GM13977 (cell line): ENCODE measurements around the gene SLC2A14.
"Not testable (repeated sequence)": the region's sequence is repeated elsewhere in the genome, so short reads cannot be mapped to it uniquely, and the experiment has no call there.

ENCODE experiments used
- DNase-seq: peaks from one replicate; pipeline ENCODE4 v3.0.0; 2012; ENCODE audit warnings: low spot score
- CTCF ChIP-seq: IDR thresholded peaks from 2 replicates; pipeline ENCODE4 v1.5.1; 2012; ENCODE audit warnings: mild to moderate bottlenecking, control low read depth; ENCODE audit not compliant: insufficient read depth; ENCODE audit errors: extremely low read depth, missing control alignments
- in situ Hi-C: fragments of 300-500 bp; cut with MboI; formaldehyde crosslinking; loops from one replicate; pipeline ENCODE4 v1.12.0; 2022; ENCODE audit warnings: low sequenced_read_pairs, low pct_unique_long_range_greater_than_20kb, mixed read lengths, inconsistent platforms; ENCODE audit not compliant: unreplicated experiment

SLC2A14 gene

DNA sequence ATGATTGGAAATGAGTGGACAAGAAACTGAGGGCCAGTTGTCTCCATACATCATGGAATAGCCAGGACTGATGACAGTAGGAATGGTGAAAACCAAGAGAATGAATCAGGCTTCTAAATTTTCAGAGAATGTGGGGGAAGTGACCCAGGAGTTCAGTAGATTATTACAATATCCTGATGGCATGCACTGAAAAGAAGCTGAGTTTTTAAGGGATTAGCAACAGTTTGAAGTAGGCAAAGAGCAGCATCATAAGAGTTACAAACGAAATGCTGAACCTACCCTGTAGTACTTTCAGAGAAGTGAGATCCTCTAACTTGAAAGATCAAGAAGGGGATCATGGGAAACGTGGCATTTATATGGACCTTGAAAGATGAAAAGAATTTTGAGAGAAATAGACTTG, 13.2 kb downstream of the SLC2A14 start:
- in situ Hi-C loops, result loop anchor here (10.0 kb wide), 1 partner anchor 135 kb away; no protein-coding TSS in a partner anchor
- DNase-seq, result no peak
- TF ChIP-seq CTCF, result no peak

- no peak for TF ChIP-seq CTCF
- in situ Hi-C loops, result loop anchor here (10.0 kb wide), 1 partner anchor 137 kb away; no protein-coding TSS in a partner anchor
- DNase-seq, result no peak
Measured at GRCh38 chr12:7857971-7858370, 14.7 kb downstream of the SLC2A14 start.

DNA sequence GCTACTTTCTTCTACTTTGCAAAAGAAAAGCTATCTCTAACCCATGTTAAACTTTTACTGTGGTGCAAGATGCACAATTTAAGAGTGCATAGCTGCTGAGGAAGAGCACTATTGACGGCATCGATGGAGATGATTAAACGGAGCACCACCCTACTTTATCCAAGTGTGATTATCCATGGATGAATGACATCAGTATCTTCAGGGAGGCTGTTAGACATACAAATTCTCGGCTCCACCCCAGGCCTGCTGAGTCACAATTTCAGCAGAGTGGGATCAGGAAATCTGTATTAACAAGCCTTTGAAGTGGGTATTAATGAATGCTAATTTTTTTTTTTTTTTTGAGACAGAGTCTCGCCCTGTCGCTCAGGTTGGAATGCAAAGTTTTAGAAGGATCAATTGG, 16.2 kb downstream of the SLC2A14 start:
- in situ Hi-C loops, result loop anchor here (10.0 kb wide), 1 partner anchor 138 kb away; no protein-coding TSS in a partner anchor
- no peak for DNase-seq
- no peak for TF ChIP-seq CTCF

- no peak for TF ChIP-seq CTCF
- in situ Hi-C loops, result loop anchor here (10.0 kb wide), 1 partner anchor 141 kb away; no protein-coding TSS in a partner anchor
- no peak for DNase-seq
Measured at GRCh38 chr12:7853557-7853956, 19.2 kb downstream of the SLC2A14 start.

GRCh38 chr12:7851622-7852081, 21.1 kb downstream of the SLC2A14 start:
- not testable (repeated sequence) for DNase-seq
- in situ Hi-C loops, result loop anchor here (10.0 kb wide), 1 partner anchor 143 kb away; no protein-coding TSS in a partner anchor

DNA sequence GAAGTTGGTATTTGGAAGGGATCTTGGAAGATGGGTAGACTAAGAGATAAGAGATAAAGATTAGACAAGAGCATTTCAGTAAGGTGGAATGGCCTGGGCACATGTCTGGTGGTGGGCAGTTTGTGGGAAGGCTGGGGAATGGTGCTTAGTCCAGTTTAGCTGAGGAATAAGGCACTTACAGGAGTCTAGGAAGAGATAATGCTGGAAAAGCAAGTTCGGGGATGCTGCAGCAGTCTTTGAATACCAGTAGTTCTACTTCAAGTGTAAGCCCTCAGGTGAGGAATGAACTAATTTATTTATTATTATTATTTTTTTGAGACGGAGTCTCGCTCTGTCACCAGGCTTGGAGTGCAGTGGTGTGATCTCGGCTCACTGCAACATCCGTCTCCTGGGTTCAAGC, 22.6 kb downstream of the SLC2A14 start:
- in situ Hi-C loops, result loop anchor here (10.0 kb wide), 1 partner anchor 145 kb away; no protein-coding TSS in a partner anchor
- not testable (repeated sequence) for DNase-seq

- DNase-seq, in situ Hi-C loops: not testable (repeated sequence)
Measured at GRCh38 chr12:7848098-7848422, 24.7 kb downstream of the SLC2A14 start.

DNA sequence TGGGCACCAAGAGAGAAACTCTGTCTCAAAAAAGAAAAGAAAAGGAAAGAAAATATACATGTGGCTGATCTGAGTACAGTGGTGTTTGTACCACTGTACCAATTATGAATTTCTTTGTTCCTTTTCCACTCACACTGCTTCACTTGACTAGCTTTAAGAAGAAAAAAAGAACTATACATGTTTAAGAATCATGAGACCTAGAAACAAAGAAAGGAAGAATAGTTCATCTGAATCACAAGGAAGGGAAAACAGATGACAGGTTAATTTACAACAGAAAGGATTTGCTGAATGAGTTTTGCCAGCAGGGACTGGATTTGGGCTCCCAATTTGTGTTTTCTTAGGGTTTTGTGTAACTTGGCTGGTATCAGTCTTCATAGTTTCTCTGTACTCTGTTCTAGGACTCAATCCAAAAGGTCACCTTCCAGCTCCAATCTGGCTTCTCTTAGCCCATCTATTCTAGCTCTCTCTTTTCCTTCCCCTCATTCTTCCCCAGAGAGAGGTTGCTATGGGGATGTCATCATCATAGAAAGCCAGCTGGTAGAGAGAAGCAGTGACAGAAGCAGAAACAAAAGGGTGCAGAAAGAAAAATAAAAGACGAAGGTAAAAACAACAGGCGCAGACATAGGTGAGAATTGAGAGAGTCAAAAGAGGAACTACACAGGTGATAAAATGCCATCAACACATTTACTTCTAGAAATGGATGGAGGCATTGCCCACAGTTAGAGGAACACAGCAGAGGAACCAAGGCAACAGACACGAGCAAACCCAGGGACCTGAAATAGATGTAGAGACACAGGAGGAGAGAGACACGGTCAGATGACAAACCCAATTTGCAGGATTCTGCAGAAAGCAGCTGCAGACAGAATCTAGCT, 25.3 kb downstream of the SLC2A14 start:
- DNase-seq, in situ Hi-C loops: not testable (repeated sequence)
